SK-N-DZ (cell line): ENCODE data around the gene PACS2.
A peak's percentile ranks its signal among the peaks of the same experiment; 100 is the strongest.
"Not testable (repeated sequence)": the region's sequence is repeated elsewhere in the genome, so short reads cannot be mapped to it uniquely, and the experiment has no call there.

Source experiments
- DNase-seq: peaks from one replicate; pipeline ENCODE4 v3.0.0-alpha.2; 2015; ENCODE audit warnings: low spot score

The PACS2 gene

GRCh38 chr14:105313381-105314286, 914 bp upstream of the PACS2 start:
- DNase-seq = peak; percentile 10

GRCh38 chr14:105315211-105315721, 718 bp downstream of the PACS2 start:
- no peak for DNase-seq

- no peak for DNase-seq
Observed at GRCh38 chr14:105315941-105316576, 1.5 kb downstream of the PACS2 start.

GRCh38 chr14:105316577-105316941, 2.0 kb downstream of the PACS2 start:
- DNase-seq = no peak

- DNase-seq = no peak
Observed at GRCh38 chr14:105316968-105317510, 2.5 kb downstream of the PACS2 start.

GRCh38 chr14:105317546-105317945, 3.0 kb downstream of the PACS2 start:
- DNase-seq = no peak

- no peak for DNase-seq
Observed at GRCh38 chr14:105322791-105323556, 8.4 kb downstream of the PACS2 start.

GRCh38 chr14:105323663-105324062, 9.1 kb downstream of the PACS2 start:
- DNase-seq = no peak

GRCh38 chr14:105324080-105324778, 9.7 kb downstream of the PACS2 start:
- no peak for DNase-seq

- no peak for DNase-seq
Observed at GRCh38 chr14:105324871-105325270, 10.3 kb downstream of the PACS2 start.

- no peak for DNase-seq
Observed at GRCh38 chr14:105325303-105325702, 10.8 kb downstream of the PACS2 start.

GRCh38 chr14:105325716-105326567, 11.4 kb downstream of the PACS2 start:
- no peak for DNase-seq

GRCh38 chr14:105326568-105326867, 12.0 kb downstream of the PACS2 start:
- no peak for DNase-seq

- no peak for DNase-seq
Observed at GRCh38 chr14:105326891-105327694, 12.5 kb downstream of the PACS2 start.

- not testable (repeated sequence) for DNase-seq
Observed at GRCh38 chr14:105327695-105328045, 13.1 kb downstream of the PACS2 start.

- no peak for DNase-seq
Observed at GRCh38 chr14:105328070-105328677, 13.6 kb downstream of the PACS2 start.

GRCh38 chr14:105328678-105329390, 14.3 kb downstream of the PACS2 start:
- no peak for DNase-seq

GRCh38 chr14:105329411-105330150, 15.0 kb downstream of the PACS2 start:
- no peak for DNase-seq
